Adrenal gland (tissue), 12 donors: Measurements from ENCODE around the gene SEC24A. TPM values are rescaled to one million over a fixed set of nuclear protein-coding genes. Genes with fewer than 3 reads are reported as not detected.
A peak's percentile ranks its signal among the peaks of the same experiment; 100 is the strongest.

Source experiments
- DNase-seq, 7 donors: peaks; one replicate each; pipeline ENCODE4 v3.0.0-alpha.2; 2019 to 2020
- H3K27ac ChIP-seq, 5 donors: fragments of 200-600 bp; sonication (generic) in 4 of 5; 1 replicate in 3 of 5; 2 replicates in 2 of 5; pipeline versions ENCODE4 v1.5.1 to v1.8.0; 2016 to 2020; ENCODE audit warnings: mild to moderate bottlenecking in 1 of 5
- H3K27me3 ChIP-seq: fragments of 200-600 bp; 2 replicates; pipeline ENCODE4 v1.8.0; 2021
- H3K36me3 ChIP-seq, 2 donors: fragments of 200-600 bp; replicated peaks in 1 of 2; 1 replicate in 1 of 2; 2 replicates in 1 of 2; pipeline versions ENCODE4 v1.5.1 to v1.8.0; 2018 to 2022
- H3K4me1 ChIP-seq, 2 donors: fragments of 200-600 bp; replicated peaks in 1 of 2; 1 replicate in 1 of 2; 2 replicates in 1 of 2; pipeline versions ENCODE4 v1.5.1 to v1.8.0; 2018 to 2021
- H3K4me3 ChIP-seq, 4 donors: fragments of 200-600 bp; sonication (generic) in 3 of 4; one replicate each; pipeline ENCODE4 v1.5.1; 2016 to 2018
- H3K9me3 ChIP-seq, 3 donors: fragments of 200-600 bp; sonication (generic) in 1 of 3; replicated peaks in 1 of 3; 1 replicate in 2 of 3; 2 replicates in 1 of 3; pipeline versions ENCODE4 v1.5.1 to v1.8.0; 2016 to 2021
- CTCF ChIP-seq, 6 experiments: fragments of 450-650 bp in 4 of 6; fragments of 200-600 bp in 2 of 6; sonication (generic) in 1 of 6; IDR thresholded peaks; 1 replicate in 5 of 6; 2 replicates in 1 of 6; pipeline versions ENCODE4 v1.5.1 to v1.8.0; 2016 to 2021; ENCODE audit warnings: antibody characterized with exemption in 6 of 6, mild to moderate bottlenecking in 2 of 6, moderate library complexity in 1 of 6
- POLR2A ChIP-seq, 2 donors: fragments of 450-650 bp; IDR thresholded peaks; one replicate each; pipeline ENCODE4 v1.6.1; 2017; ENCODE audit warnings: antibody characterized with exemption in 2 of 2, mild to moderate bottlenecking in 2 of 2, moderate library complexity in 1 of 2
- WGBS, 4 donors: extraction: QIAGEN DNeasy Blood & Tissue Kit in 2 of 4; methylation state at CpG; one replicate each; pipeline versions ENCODE4 v1.1.5 to v1.1.7; 2013 to 2017; 5-methylcytosine and 5-hydroxymethylcytosine counted together
- intact Hi-C, 2 donors: fragments of 100-400 bp; cut with DNase I; formaldehyde crosslinking; loops; one replicate each; pipeline versions ENCODE4 v1.14.1 to v1.15.0; 2022 to 2023
- polyA plus RNA-seq, 3 donors: library from polyadenylated mRNA; stranded (reverse); fragments of 200-250 nt in 2 of 3; fragments of 350-450 nt in 1 of 3; fragmentation: Illumina TruSeq in 1 of 3; extraction: RNeasy Lipid Tissue Mini Kit (QIAGEN cat#74804) in 1 of 3; gene quantifications; one replicate each; pipeline ENCODE4 v1.2.3, GENCODE V29; 2013 to 2014
- total RNA-seq, 9 donors: library from RNA; depleted of rRNA in 4 of 9; stranded (reverse); fragments of >200 nt in 4 of 9; fragments of 120-200 nt in 1 of 9; fragmentation: NEBNext Ultra II Directional in 1 of 9; extraction: Animal tissue kit (Norgen Biotek cat#: 25700) in 1 of 9; gene quantifications; one replicate each; pipeline versions ENCODE4 v1.1.0 to v1.2.4, GENCODE V29; 2013 to 2023
- donor health status: healthy with polysubstance abuse.
- donor health status: Bipolar disorder and iron deficiency.
- donor health status: DM: yes; HTN: yes; CAD: no.
- donor health status: DM: no; HTN: no; CAD: no.
- donor health status: DM: no; HTN: no; CAD: no.
- donor health status: DM: yes; HTN: yes; CAD: no.

Gene SEC24A
- total and polyA plus RNA-seq, 12 donors = 2.3 to 67.8 (median 27.0) TPM

DNA sequence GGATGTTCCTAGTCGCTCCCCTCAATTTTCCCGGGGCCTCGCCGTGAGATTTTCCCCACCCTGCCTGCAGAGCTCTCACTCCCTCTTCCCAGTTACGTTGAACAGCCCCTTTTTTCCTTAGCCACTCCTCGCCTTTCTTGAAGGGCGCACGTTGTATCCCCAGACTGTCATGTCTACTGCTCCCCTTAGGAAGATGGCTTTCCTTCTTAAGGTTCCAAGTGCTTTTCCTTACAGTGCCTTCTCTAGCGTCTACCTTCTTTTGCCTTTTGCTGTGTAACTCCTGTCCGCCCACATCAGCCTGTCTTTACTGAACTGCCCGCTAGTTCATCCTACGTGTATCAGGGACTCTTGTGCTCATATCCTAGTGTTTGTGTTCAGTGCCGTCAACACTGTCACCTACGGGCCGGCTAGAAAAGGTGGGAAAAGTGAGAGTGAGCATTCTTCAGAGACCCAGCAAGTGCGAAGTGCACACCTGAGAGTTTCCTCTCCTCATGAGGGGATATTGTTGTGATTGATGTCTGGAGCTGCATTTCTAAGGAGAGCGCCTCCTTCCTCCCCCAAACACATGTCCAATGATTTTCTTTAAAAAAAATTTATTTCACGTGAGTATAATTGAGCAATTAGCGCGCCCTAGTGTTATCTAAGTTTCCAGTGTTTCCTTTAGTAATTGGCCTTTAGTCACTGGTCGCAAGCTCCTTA lies 90.5 kb downstream of the SEC24A start:
- WGBS, 4 donors = 4 to 7% (median 5%) methylated on average over 21 of the region's 21 CpGs
- DNase-seq = peak in 6 of 7 donors; percentile 22 to 60 (median 36)

DNA sequence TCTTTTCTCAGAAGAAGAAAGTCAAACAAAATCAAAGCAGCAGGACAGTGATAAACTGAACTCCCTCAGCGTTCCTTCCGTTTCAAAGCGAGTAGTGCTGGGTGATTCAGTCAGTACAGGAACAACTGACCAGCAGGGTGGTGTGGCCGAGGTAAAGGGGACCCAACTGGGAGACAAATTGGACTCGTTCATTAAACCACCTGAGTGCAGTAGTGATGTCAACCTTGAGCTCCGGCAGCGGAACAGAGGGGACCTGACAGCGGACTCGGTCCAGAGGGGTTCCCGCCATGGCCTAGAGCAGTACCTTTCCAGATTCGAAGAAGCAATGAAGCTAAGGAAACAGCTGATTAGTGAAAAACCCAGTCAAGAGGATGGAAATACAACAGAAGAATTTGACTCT lies 92.5 kb downstream of the SEC24A start:
- Histone ChIP-seq H3K27ac (no peak overlapping the region), H3K9me3 (no peaks in the 10 kb centered on the region), H3K4me3 (no peak overlapping the region), H3K27me3 (no peaks in the 10 kb centered on the region), H3K36me3 (no peaks in the 10 kb centered on the region), H3K4me1 (peaks cover 6 to 12% of the 10 kb centered on the region in 2 donors)
- peak in 1 of 7 donors; percentile 16 for DNase-seq
- 87 to 91% (median 89%) methylated on average over 11 of the region's 11 CpGs for WGBS, 4 donors
- intact Hi-C loops = loop anchor here in 1 of 2 donors (10.0 kb wide), 1 partner anchor 164 kb away; the partner anchor contains the start of gene PCBD2
- no peak for TF ChIP-seq POLR2A (IDR thresholded peaks at IDR 0.05)
- TF ChIP-seq CTCF (IDR thresholded peaks at IDR 0.05) = no peak

More for the DNA sequence above, 90.5 kb downstream of the SEC24A start:
- H3K4me1 ChIP-seq = peaks cover 6 to 12% of the 10 kb centered on the region in 2 donors
- H3K9me3 ChIP-seq = no peaks in the 10 kb centered on the region
- TF ChIP-seq CTCF (IDR thresholded peaks at IDR 0.05) (peak in 4 of 6 experiments; percentile 3 to 40 (median 23)), POLR2A (IDR thresholded peaks at IDR 0.05) (peak in 1 of 2 donors; percentile 19)
- no peaks in the 10 kb centered on the region for H3K36me3 ChIP-seq
- H3K27me3 ChIP-seq = no peaks in the 10 kb centered on the region
- intact Hi-C loops = no loop called here
- peak overlapping the region; percentile 54 to 95 (median 86) for H3K4me3 ChIP-seq
- peak overlapping the region; percentile 42 to 97 (median 97) for H3K27ac ChIP-seq

GRCh38 chr5:134742134-134742533 lies 93.5 kb downstream of the SEC24A start:
- H3K36me3 ChIP-seq = no peaks in the 10 kb centered on the region
- H3K9me3 ChIP-seq = no peaks in the 10 kb centered on the region
- no peak overlapping the region for H3K4me3 ChIP-seq
- H3K27ac ChIP-seq = no peak overlapping the region
- H3K4me1 ChIP-seq = peaks cover 6 to 12% of the 10 kb centered on the region in 2 donors
- no peaks in the 10 kb centered on the region for H3K27me3 ChIP-seq
- no peak for TF ChIP-seq CTCF (IDR thresholded peaks at IDR 0.05)
- no peak for TF ChIP-seq POLR2A (IDR thresholded peaks at IDR 0.05)
- intact Hi-C loops = loop anchor here in 1 of 2 donors (10.0 kb wide), 1 partner anchor 163 kb away; the partner anchor contains the start of gene PCBD2
- WGBS, 4 donors = 84 to 97% (median 90%) methylated on average over 2 of the region's 2 CpGs
- DNase-seq = no peak

GRCh38 chr5:134749415-134749814 lies 100.8 kb downstream of the SEC24A start:
- no peak for TF ChIP-seq CTCF (IDR thresholded peaks at IDR 0.05)
- no peak for TF ChIP-seq POLR2A (IDR thresholded peaks at IDR 0.05)
- 86 to 95% (median 90%) methylated on average over 3 of the region's 3 CpGs for WGBS, 4 donors

More at GRCh38 chr5:134749415-134749814, 100.8 kb downstream of the SEC24A start:
- H3K36me3 ChIP-seq = peaks cover 0 to 18% of the 10 kb centered on the region in 2 donors
- intact Hi-C loops = loop anchor here in 1 of 2 donors (10.0 kb wide), 1 partner anchor 155 kb away; the partner anchor contains the start of gene PCBD2
- H3K9me3 ChIP-seq = no peaks in the 10 kb centered on the region
- no peak overlapping the region for H3K27ac ChIP-seq
- no peak overlapping the region for H3K4me3 ChIP-seq
- H3K4me1 ChIP-seq = no peaks in the 10 kb centered on the region
- no peaks in the 10 kb centered on the region for H3K27me3 ChIP-seq
- no peak for DNase-seq
